ENCODE measurements around the gene TMEM170B. TPM values are rescaled to one million over a fixed set of nuclear protein-coding genes. Genes with fewer than 3 reads are reported as not detected.
A peak's percentile ranks its signal among the peaks of the same experiment; 100 is the strongest.

TMEM170B gene
- total and polyA plus RNA-seq, 2 of the 8 experiments (the other 6 are each of a cell fraction or from before 2014, with no cell fraction given), result 0.80 to 4.3 TPM

DNA sequence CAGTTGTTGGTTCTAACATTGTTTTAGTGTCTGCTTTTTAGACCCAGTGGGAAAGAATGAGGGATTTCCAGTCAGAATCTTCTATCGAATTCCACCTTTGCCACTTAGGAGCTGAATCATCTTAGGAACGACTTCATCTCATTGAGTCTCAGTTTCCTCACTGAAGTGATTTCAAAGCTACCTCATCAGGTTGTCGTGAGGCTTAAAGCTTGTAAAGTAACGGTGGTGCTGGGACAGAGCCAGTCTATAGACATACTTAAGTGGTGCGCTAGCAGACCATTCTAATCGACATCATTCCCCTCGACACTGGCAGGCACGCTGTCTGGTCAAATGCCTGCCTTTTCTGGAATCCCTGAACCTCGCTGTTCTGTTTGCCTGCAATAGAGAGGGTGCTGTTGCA lies 55.5 kb downstream of the TMEM170B start:
- Histone ChIP-seq H3K79me1 (ENCODE audit: low read depth, low read length) (no peaks in the 10 kb centered on the region), H3K36me3 (ENCODE audit: control insufficient read depth in 2 of 4, insufficient read depth in 4 of 4, low read length in 3 of 4) (no peaks in the 10 kb centered on the region), H3K14ac (ENCODE audit: insufficient read length) (no peak overlapping the region), H2AK5ac (ENCODE audit: low read depth, low read length) (no peak overlapping the region), H4K91ac (replicated peaks; ENCODE audit: insufficient read length, low read length) (no peak overlapping the region), H3K27ac (ENCODE audit: low read depth, low read length) (no peak overlapping the region), H3K4me3 (ENCODE audit: extremely low read depth in 1 of 4, insufficient read depth in 2 of 4, low read depth in 3 of 4, low read length in 4 of 4) (no peak overlapping the region), H2BK20ac (ENCODE audit: low read length) (no peak overlapping the region), H2BK15ac (ENCODE audit: low read length) (no peak overlapping the region; the same call in 1 of the 2 replicates), H3K23me2 (ENCODE audit: low read depth, low read length) (no peaks in the 10 kb centered on the region), H3K4me2 (ENCODE audit: insufficient read depth in 1 of 2, low read depth in 2 of 2, low read length in 2 of 2) (no peak overlapping the region), H3K56ac (replicated peaks; ENCODE audit: insufficient read length, low read depth, low read length) (no peak overlapping the region), H3K4me1 (replicated peaks in 1 of 4; ENCODE audit: control insufficient read depth in 3 of 4, insufficient read depth in 4 of 4, low read length in 3 of 4) (peaks cover 0 to 2% (median 0%) of the 10 kb centered on the region in 4 experiments; a peak in 1 of 7 replicates), H3K9ac (replicated peaks in 1 of 4; ENCODE audit: extremely low read depth in 1 of 4, low read depth in 3 of 4, low read length in 3 of 4) (no peak overlapping the region), H2BK5ac (ENCODE audit: low read depth, low read length) (no peak overlapping the region), H3K18ac (ENCODE audit: extremely low read depth, low read length) (no peak overlapping the region), H3K27me3 (replicated peaks in 1 of 4; ENCODE audit: control insufficient read depth in 3 of 4, extremely low read depth in 1 of 4, insufficient read depth in 3 of 4, low read length in 3 of 4) (no peaks in the 10 kb centered on the region), H4K8ac (ENCODE audit: extremely low read depth, insufficient read depth, low read length) (no peak overlapping the region; the same call in 1 of the 2 replicates), H2BK12ac (ENCODE audit: low read depth, low read length) (no peak overlapping the region), H3K9me3 (ENCODE audit: insufficient read depth in 2 of 2, low read depth in 1 of 2, low read length in 1 of 2) (peaks cover 0 to 4% of the 10 kb centered on the region in 2 experiments; a peak in 2 of 4 replicates), H4K20me1 (replicated peaks in 1 of 2; ENCODE audit: control insufficient read depth in 1 of 2, insufficient read depth in 2 of 2, low read length in 2 of 2) (no peaks in the 10 kb centered on the region), H2AFZ (ENCODE audit: low read length) (0 out of 2 replicates have a peak overlapping the region, but pooled peaks have one; percentile 75), H2BK120ac (replicated peaks; ENCODE audit: low read depth, low read length) (no peak overlapping the region), H4K5ac (ENCODE audit: insufficient read length, low read depth, low read length) (no peak overlapping the region), H3K79me2 (ENCODE audit: control insufficient read depth in 1 of 2, insufficient read depth in 2 of 2, low read length in 2 of 2) (no peaks in the 10 kb centered on the region), H3K23ac (ENCODE audit: insufficient read length) (no peak overlapping the region), H3K4ac (replicated peaks; ENCODE audit: insufficient read length, low read depth, low read length) (no peak overlapping the region)
- WGBS, 2 experiments (ENCODE audit: extremely low coverage in 1 of 2, insufficient coverage in 1 of 2, insufficient read length in 1 of 2, insufficient replicate concordance in 2 of 2, low coverage in 1 of 2, low lambda C conversion rate in 2 of 2, missing lambda C conversion rate in 1 of 2), result 82% methylated on average over 9 of the region's 9 CpGs; no CpG with 5 or more reads in 1 of the 2 experiments
- FAIRE-seq, result no peak
- DNase-seq (ENCODE audit: low read depth in 1 of 2, low spot score in 2 of 2), result no peak
- ChIA-PET POLR2A (ENCODE audit: partially characterized antibody) (interaction anchor here (1.0 kb wide), 1 partner anchor 26 kb away, joined by 3 read pairs; no protein-coding TSS in a partner anchor), CTCF (ENCODE audit: partially characterized antibody) (interaction anchor here (1.0 to 2.2 kb wide), 4 partner anchors 8 to 1010 kb away, joined by 3 to 7 read pairs (median 4); partner anchors contain the start of gene EDN1)
- TF ChIP-seq, protein P1, sequence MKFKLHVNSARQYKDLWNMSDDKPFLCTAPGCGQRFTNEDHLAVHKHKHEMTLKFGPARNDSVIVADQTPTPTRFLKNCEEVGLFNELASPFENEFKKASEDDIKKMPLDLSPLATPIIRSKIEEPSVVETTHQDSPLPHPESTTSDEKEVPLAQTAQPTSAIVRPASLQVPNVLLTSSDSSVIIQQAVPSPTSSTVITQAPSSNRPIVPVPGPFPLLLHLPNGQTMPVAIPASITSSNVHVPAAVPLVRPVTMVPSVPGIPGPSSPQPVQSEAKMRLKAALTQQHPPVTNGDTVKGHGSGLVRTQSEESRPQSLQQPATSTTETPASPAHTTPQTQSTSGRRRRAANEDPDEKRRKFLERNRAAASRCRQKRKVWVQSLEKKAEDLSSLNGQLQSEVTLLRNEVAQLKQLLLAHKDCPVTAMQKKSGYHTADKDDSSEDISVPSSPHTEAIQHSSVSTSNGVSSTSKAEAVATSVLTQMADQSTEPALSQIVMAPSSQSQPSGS (IDR thresholded peaks at IDR 0.05; ENCODE audit: low read length), result no peak
- no peak for TF ChIP-seq NRF1 (IDR thresholded peaks at IDR 0.05; ENCODE audit: low read depth, low read length)
- TF ChIP-seq, protein P2, sequence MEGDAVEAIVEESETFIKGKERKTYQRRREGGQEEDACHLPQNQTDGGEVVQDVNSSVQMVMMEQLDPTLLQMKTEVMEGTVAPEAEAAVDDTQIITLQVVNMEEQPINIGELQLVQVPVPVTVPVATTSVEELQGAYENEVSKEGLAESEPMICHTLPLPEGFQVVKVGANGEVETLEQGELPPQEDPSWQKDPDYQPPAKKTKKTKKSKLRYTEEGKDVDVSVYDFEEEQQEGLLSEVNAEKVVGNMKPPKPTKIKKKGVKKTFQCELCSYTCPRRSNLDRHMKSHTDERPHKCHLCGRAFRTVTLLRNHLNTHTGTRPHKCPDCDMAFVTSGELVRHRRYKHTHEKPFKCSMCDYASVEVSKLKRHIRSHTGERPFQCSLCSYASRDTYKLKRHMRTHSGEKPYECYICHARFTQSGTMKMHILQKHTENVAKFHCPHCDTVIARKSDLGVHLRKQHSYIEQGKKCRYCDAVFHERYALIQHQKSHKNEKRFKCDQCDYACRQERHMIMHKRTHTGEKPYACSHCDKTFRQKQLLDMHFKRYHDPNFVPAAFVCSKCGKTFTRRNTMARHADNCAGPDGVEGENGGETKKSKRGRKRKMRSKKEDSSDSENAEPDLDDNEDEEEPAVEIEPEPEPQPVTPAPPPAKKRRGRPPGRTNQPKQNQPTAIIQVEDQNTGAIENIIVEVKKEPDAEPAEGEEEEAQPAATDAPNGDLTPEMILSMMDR (IDR thresholded peaks at IDR 0.05; ENCODE audit: control extremely low read depth in 1 of 3, insufficient read depth in 1 of 3, low read depth in 1 of 3, low read length in 3 of 3), result no peak
- no peak for TF ChIP-seq SP4 (IDR thresholded peaks at IDR 0.05; ENCODE audit: low read length)
- no peak for TF ChIP-seq SIRT6 (IDR thresholded peaks at IDR 0.05; ENCODE audit: low read length)
- TF ChIP-seq KDM4A (IDR thresholded peaks at IDR 0.05; ENCODE audit: low read depth, low read length, severe bottlenecking), result no peak
- TF ChIP-seq PHF8 (conservative IDR thresholded peaks at IDR 0.05; ENCODE audit: low read depth, low read length), result no peak
- no peak for TF ChIP-seq TCF12 (IDR thresholded peaks at IDR 0.05; ENCODE audit: low read depth, low read length)
- TF ChIP-seq YY1 (IDR thresholded peaks at IDR 0.05; ENCODE audit: low read depth, low read length), result no peak
